SU-DHL-6 (cell line): ENCODE measurements around the gene EPHB3.

Experiments used
- H2AFZ ChIP-seq: fragments of 200-600 bp; sonication (generic); 2 replicates; pipeline ENCODE4 v1.6.1; 2014; ENCODE audit warnings: low read depth, mild to moderate bottlenecking, moderate library complexity, mixed read lengths, antibody characterized with exemption, low read length; ENCODE audit not compliant: severe bottlenecking
- H3F3A ChIP-seq: fragments of 200-600 bp; shearing (Covaris generic); 2 replicates; pipeline ENCODE4 v1.6.0; 2016; ENCODE audit warnings: antibody characterized with exemption, mild to moderate bottlenecking; ENCODE audit not compliant: insufficient read depth
- H3K27ac ChIP-seq: fragments of 200-600 bp; sonication (generic); 2 replicates; pipeline ENCODE4 v1.5.1; 2016; ENCODE audit warnings: low read depth, mild to moderate bottlenecking, low read length, moderate library complexity, mixed read lengths
- H3K27me3 ChIP-seq: fragments of 200-600 bp; sonication (generic), shearing (Covaris generic); 2 replicates; pipeline ENCODE4 v1.6.0; 2014; ENCODE audit warnings: mild to moderate bottlenecking, low read length
- H3K36me3 ChIP-seq: fragments of 200-600 bp; sonication (generic); 2 replicates; pipeline ENCODE4 v1.6.1; 2014; ENCODE audit warnings: mild to moderate bottlenecking, low read length, mixed read lengths
- H3K4me2 ChIP-seq: fragments of 300-600, 200-600 bp; shearing (Covaris generic), sonication (generic); 2 replicates; pipeline ENCODE4 v1.6.0; 2014; ENCODE audit warnings: low read length, low read depth, mild to moderate bottlenecking; ENCODE audit not compliant: poor library complexity, severe bottlenecking
- H3K4me3 ChIP-seq: fragments of 200-600 bp; sonication (generic); 2 replicates; pipeline ENCODE4 v1.5.1; 2014; ENCODE audit warnings: antibody characterized with exemption, low read length, mild to moderate bottlenecking, mixed read lengths; ENCODE audit not compliant: insufficient read depth, poor library complexity, severe bottlenecking
- H3K79me2 ChIP-seq: fragments of 200-600 bp; sonication (generic); 2 replicates; pipeline ENCODE4 v1.6.1; 2014; ENCODE audit warnings: mild to moderate bottlenecking, low read length, moderate library complexity; ENCODE audit not compliant: insufficient read depth
- H3K9ac ChIP-seq: fragments of 200-600 bp; sonication (generic); 2 replicates; pipeline ENCODE4 v1.7.0; 2014; ENCODE audit warnings: mild to moderate bottlenecking, low read length
- H3K9me2 ChIP-seq: fragments of 200-600 bp; sonication (generic); replicated peaks from 2 replicates; pipeline ENCODE4 v1.6.1; 2014; ENCODE audit warnings: low read length; ENCODE audit not compliant: insufficient read depth
- H3K9me3 ChIP-seq: fragments of 200-600 bp; sonication (generic); 2 replicates; pipeline ENCODE4 v1.6.1; 2014; ENCODE audit warnings: low read length, mixed read lengths; ENCODE audit not compliant: insufficient read depth
- H4K20me1 ChIP-seq: fragments of 200-600 bp; sonication (generic); 2 replicates; pipeline ENCODE4 v1.6.1; 2014; ENCODE audit warnings: low read depth, mild to moderate bottlenecking, antibody characterized with exemption, low read length, moderate library complexity, mixed read lengths
- CTCF ChIP-seq: fragments of 200-600 bp; sonication (generic); IDR thresholded peaks from one replicate; pipeline ENCODE4 v1.5.1; 2017; ENCODE audit warnings: antibody characterized with exemption, mild to moderate bottlenecking, low read length, moderate library complexity; ENCODE audit not compliant: insufficient read depth, poor library complexity, severe bottlenecking
- EZH2phosphoT487 ChIP-seq: fragments of 200-600 bp; sonication (generic), shearing (Covaris generic); conservative IDR thresholded peaks from 2 replicates; pipeline ENCODE4 v1.6.1; 2018; ENCODE audit warnings: mild to moderate bottlenecking, antibody characterized with exemption, low read length, moderate library complexity, mixed read lengths

EPHB3 gene

GRCh38 chr3:184596233-184596632 lies 34.6 kb downstream of the EPHB3 start:
- Histone ChIP-seq H3K79me2 (no peaks in the 10 kb centered on the region), H4K20me1 (no peaks in the 10 kb centered on the region), H3F3A (no peaks in the 10 kb centered on the region)

GRCh38 chr3:184596886-184597575 lies 35.4 kb downstream of the EPHB3 start:
- no peak overlapping the region for H3K4me3 ChIP-seq
- H4K20me1 ChIP-seq = no peaks in the 10 kb centered on the region
- H3K27me3 ChIP-seq = no peaks in the 10 kb centered on the region
- TF ChIP-seq EZH2phosphoT487 (no peak), CTCF (no peak)
- no peaks in the 10 kb centered on the region for H3K9me3 ChIP-seq
- H3K36me3 ChIP-seq = no peaks in the 10 kb centered on the region
- H3F3A ChIP-seq = no peaks in the 10 kb centered on the region
- H3K9ac ChIP-seq = no peak overlapping the region
- H3K79me2 ChIP-seq = no peaks in the 10 kb centered on the region
- H3K9me2 ChIP-seq = no peaks in the 10 kb centered on the region
- no peak overlapping the region for H3K4me2 ChIP-seq
- no peak overlapping the region for H2AFZ ChIP-seq
- H3K27ac ChIP-seq = no peak overlapping the region

More at GRCh38 chr3:184596233-184596632, 34.6 kb downstream of the EPHB3 start:
- Histone ChIP-seq H3K27me3 (no peaks in the 10 kb centered on the region), H3K9me2 (no peaks in the 10 kb centered on the region), H3K9ac (no peak overlapping the region), H3K4me2 (no peak overlapping the region), H3K4me3 (no peak overlapping the region), H3K27ac (no peak overlapping the region), H3K9me3 (no peaks in the 10 kb centered on the region), H2AFZ (no peak overlapping the region), H3K36me3 (no peaks in the 10 kb centered on the region)
- TF ChIP-seq CTCF (no peak), EZH2phosphoT487 (no peak)

- no peak overlapping the region for H3K4me3 ChIP-seq
- no peaks in the 10 kb centered on the region for H3K9me2 ChIP-seq
- H3K27ac ChIP-seq = no peak overlapping the region
- no peak overlapping the region for H2AFZ ChIP-seq
- H3F3A ChIP-seq = no peaks in the 10 kb centered on the region
- no peaks in the 10 kb centered on the region for H3K27me3 ChIP-seq
- no peak overlapping the region for H3K9ac ChIP-seq
- H4K20me1 ChIP-seq = no peaks in the 10 kb centered on the region
- no peak overlapping the region for H3K4me2 ChIP-seq
- H3K36me3 ChIP-seq = no peaks in the 10 kb centered on the region
- H3K9me3 ChIP-seq = no peaks in the 10 kb centered on the region
- no peaks in the 10 kb centered on the region for H3K79me2 ChIP-seq
- TF ChIP-seq EZH2phosphoT487 (no peak), CTCF (no peak)
Observed at GRCh38 chr3:184597829-184598573, 36.4 kb downstream of the EPHB3 start.
